ENCODE results near the gene MYO1E.

Gene MYO1E

DNA sequence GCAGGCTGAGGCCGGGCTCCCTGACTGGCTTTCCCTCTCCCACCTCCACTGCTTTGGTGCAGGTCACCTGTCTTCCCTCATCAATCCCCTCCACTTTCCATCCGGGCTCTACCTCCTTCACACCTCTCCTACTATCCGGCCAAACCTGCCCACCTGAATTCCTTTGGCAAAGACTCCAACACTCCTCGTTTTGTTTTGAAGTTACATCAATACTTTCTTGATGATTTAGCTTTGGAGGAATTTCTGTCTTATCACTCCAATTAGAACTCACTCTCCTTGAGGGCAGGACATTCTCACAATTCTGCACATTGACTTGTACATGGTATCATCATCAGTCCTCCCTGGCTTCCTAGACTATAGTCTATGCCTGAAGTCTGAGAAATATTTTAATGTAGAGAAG is 145.7 kb downstream of the MYO1E start:
- DNase-seq (ENCODE audit: low spot score): no peak

DNA sequence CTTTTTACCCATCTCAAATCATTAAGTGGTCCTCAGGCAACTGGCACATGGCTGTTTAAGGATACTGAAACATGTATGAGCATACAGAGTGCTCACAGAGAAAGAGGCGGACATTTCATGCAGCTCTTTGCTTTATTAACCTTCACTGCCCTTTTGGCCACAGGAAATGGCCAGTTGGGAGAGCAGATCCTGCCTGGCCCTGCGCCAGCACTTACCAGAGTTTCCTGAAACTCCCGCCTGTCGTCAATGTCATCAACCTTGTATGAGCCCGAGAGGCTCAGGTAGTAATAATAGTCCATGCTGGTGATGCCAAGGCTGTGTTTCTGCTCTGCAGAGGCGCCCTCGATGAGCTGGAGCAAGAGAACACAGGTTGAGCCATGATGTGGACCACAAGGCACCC is 148.2 kb downstream of the MYO1E start:
- no peak for DNase-seq (ENCODE audit: low spot score)

DNA sequence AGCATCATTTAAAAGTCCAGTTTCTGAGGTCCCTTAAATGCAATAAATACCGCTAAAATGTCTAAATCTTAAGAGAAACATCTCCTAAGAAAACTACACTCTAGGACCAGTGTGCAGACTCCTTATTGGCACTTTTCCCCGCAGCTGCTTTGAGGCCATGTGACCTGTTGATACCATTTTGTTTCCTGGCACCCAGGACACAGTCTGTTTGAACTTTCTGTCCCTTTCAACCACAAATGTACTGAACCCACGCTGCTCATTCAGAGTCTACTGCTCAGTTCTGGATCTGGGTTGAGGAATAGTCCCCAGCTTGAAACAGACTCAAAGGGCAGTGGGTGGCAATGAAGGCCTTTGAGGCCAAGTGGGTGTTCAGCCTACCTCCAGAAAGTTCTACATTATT is 148.9 kb downstream of the MYO1E start:
- DNase-seq (ENCODE audit: low spot score): no peak

DNA sequence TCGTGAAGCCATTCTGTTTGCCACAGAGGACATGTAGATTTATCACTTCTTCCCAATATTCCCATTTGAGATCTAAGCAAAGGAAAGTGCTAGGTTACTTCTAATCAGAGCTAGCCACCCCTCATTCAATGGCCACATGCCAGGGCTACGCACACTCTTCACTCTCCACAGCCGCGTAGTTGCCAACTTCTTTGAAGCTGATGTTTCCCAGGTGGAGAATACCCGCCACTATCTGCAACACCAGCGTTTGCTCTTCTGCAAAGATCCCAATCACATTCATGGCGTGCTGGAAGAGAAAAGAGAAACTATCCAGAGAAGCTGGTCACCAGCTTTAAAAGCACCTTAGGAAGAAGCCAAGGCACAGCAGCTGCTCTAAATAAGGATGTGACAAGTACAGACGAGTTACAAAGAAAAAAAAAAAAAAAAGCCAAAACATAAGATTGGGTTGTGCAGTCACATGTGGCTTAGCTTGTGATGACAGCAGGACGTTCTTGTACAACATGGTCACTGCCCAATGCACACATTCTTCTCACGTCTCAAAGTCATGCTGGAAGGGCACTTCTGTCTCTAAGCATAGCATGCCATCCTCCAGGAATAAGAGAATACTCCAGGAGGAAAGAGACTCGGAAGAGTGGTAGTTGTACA is 149.6 kb downstream of the MYO1E start:
- no peak for DNase-seq (ENCODE audit: low spot score)

DNA sequence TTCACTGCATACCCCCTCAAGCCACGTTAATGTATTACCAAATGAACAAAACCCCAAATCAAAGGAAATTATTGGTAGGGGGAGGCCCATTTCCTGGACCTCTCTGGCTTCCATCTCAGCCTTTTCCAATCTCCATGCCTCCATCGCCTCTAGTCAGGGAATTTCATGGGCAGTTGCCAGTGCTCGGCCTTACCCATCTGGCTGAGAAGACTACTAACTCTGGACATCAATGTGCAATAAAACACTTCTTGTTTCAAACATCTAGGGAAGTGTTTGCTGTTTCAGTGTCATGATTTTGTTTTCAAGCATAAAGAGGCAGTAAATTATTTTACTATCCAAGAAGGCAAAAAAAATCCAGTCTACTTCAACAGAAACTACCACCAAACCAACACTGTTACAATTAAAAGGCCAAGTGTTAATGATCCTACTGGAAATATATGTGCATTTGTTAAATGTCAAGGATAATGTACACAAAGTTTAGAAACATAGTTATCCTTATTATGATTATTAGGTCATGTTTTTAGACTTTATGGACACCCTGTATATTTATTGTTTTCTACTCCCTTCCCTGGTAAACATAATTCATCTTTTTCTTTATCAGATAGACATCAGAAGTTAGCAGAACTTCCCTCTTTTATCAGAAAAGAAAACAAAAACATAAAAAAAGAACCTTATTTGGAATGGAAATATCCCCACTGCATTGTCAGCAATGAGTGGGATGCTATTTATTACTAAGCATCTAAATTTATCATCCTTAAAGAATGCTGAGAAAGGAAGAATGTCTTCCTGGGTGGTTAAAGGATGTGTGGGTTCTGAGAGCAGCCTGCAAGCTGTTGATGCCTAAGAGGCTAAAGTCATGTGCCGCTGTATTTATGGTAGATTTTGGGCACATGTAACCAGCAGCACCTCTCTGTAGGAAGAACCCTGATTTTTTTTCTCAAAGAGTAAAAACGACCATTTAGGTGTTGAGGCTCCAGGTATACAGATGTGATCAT is 150.9 kb downstream of the MYO1E start:
- no peak for DNase-seq (ENCODE audit: low spot score)

DNA sequence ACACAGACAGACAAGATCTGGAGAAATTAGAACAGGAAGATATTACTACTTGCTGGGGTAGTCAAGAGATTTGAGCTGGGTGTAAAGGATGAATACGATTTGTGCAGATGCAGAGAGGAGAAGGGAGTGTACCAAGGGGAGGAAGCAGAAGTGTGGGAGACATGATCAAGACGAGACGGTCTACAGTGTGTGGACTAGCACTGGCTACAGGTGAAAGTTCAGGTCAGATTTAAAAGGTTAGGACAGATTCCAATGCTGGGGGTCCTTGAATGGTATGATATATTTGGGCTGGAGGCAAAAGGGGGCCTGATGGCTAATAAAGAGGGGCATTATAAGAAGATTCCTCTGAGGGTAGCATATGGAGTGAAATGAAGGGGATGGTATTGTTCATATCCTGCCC is 154.0 kb downstream of the MYO1E start:
- no peak for DNase-seq (ENCODE audit: low spot score)

DNA sequence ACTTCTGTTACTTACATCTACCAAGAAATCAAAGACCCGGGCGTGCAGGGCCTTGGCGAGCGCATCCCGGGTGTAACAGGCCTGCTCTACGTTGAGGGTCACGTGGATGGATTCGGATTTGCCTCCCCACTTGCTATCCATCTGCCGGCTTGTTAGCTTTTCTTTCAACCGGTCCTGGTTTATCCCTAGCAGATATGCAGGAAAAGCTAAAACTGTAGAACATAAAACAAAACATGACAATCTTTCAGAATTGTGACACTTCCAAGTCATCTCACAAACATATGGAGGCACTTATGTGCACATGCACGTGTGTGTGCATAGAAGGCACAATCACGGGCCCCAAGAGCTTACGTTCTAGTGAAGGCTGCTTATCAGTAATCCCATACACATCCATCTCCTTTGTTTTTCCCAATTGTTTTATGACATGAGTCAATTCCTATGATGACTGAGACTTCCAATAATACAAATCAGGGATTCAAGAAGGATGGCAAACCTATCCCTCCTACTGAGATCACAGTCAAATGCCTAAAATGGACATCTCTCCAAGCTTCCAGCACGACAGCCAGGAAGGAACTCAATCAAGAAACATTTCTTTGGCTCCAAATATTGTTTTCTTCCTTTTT is 154.7 kb downstream of the MYO1E start:
- DNase-seq (ENCODE audit: low spot score): no peak

DNA sequence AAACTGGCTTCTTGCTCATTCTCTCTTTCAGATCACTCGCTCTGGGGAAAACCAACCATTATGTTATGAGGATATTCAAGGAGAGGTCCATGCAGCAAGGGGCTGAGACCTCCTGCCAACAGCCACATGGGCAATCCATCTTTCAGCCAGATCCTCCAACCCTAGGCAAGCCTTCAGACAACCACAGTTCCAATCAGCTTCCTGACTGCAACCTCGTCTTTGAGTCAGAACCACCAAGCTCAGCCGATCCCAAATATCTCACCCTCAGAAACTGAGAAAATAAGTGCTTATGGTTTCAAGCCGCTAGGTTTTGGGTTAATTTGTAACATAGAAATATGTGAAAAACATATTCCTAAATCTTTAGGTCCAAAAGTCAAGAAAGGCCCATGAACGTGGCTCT is 155.8 kb downstream of the MYO1E start:
- DNase-seq (ENCODE audit: low spot score): no peak

DNA sequence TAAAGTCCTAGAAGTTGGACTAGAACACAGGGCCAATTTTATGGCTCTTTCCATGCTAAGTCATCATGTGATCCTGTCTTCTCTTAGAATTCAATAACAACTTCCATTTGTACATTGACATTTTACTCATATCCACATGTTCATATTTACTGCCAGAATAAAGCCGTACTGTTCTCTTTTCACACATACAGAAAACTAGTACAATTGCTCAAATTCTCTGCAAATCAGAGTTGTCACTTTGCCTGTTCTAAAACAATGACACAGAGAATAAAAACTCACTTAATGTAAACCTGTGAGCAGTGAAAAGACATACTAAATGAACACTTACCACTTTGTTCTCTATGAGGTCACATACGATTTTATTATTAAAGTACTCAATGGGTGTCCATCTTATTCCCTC is 162.5 kb downstream of the MYO1E start:
- no peak for DNase-seq (ENCODE audit: low spot score)

DNA sequence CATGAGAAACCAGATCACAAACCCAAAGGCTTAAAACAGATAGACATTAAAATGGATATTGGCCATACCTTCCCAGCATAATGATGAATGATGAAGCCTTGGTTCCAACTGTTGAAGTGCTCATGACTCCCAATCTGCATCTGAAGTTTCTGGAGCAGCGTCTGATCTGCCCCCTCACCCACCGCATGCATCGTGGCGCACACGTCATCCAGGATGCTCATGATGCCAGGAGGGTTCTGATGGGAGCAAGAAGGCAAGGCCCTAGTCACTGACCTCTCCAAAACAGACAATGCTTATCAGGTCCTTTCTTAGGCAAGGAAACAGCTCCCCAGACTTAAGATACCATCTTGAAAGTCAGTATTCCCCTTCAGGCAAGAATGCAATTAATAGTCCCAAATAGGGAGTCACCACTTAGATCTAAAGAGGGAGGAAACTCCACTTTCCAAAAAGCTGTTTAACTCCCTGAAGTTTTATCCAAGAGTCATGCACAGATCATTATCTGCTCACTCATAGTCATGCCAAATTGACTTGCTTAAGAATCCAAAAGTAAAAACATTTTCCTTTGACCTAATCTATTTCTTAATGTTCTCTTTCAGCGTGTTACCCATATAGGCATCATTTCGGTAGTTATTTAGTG is 163.9 kb downstream of the MYO1E start:
- no peak for DNase-seq (ENCODE audit: low spot score)

DNA sequence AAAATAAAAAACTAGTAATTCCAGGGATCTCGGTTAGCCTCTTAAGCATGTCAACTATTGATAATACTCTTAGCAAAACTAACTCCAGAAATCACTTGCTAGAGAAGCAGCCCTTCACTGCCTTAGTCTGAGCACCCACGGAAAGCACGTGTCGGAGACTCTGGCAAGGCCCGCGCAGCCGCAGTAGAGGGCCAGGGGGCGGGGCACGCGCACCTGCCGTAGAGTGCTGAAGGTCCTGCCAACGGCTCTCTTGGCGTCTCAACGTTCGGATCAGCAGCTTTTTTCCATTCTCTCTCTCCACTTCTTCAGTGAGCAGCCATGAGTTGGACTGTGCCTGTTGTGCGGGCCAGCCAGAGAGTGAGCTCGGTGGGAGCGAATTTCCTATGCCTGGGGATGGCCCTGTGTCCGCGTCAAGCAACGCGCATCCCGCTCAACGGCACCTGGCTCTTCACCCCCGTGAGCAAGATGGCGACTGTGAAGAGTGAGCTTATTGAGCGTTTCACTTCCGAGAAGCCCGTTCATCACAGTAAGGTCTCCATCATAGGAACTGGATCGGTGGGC is 166.0 kb downstream of the MYO1E start, which contains the start of gene LDHAL6B:
LDHAL6B (plus strand) TSS at position 221 of the 561 bp plus-strand sequence; CDS start at position 319, 98 bp downstream.
- no peak for DNase-seq (ENCODE audit: low spot score)

DNA sequence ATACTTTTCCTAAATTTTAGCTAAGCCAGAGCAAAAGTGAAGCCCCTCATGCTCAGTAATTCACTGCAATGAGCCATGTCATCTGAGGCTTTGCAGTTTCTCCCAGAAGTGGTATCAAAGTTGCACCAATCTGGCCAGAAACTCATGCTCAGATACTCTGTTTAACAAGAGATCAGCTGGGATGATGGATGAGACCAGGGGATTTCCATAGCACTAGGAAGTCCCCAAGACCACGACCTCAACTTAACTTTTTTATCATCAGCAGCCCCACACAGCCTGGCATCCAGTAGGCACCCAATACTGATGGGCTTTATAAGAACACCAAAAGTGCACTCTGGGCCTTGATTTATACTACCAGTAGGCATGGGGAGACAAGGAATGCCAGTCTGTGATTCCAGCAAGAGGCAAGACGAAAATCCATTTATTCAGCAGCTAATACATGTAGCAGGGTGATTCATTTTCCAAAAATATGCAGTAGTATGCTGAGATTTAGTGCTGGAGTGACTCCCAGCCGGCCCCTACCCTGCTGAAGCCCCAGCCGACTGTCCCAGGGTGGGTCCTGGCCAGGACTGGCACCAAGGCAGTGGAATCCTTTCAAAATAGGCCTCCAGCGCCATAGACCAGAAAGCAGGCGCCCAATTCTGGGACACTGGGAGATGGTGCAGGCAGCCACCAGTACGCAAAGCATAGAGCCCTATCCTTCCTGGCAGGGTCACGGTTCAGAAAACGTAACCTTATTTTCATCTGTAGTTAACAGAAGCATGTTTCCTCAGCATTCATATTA is 166.6 kb downstream of the MYO1E start:
- DNase-seq (ENCODE audit: low spot score): no peak

DNA sequence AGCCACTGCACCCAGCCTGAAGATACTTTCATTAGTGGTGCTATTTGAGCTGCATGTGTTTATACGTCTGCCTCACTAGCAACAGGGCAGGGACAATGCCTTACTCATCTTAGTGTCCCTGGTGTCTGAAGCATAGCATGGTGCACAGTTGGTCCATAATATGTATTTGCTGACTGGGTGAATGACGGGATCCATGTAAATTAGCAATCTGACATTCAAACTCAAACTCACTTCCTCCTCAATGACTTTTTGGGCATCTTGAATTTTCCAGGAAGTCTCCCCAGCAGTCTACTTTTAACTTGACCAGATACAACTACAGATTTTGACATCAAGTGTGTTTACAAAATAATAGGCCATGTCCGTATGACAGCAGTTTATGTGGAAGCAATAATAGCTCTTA is 169.0 kb downstream of the MYO1E start:
- no peak for DNase-seq (ENCODE audit: low spot score)

DNA sequence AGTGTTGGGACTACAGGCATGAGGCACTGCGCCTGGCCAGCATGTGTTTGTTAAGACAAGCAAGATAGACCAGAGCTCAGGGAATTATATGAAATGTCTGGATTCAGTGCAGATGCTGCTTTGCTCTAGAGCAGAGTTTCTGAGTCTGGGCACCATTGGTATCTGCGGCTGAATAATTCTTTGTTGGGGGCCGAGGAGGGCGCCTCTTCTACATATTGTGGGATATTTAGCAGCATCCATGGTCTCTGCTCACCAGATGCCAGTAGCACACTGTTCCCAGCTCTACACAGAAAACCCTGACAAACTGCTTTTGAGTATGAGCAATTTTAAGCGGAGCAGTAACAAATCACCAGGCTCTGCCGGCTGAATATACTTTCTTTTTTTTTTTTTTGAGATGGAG is 169.7 kb downstream of the MYO1E start:
- DNase-seq (ENCODE audit: low spot score): no peak

DNA sequence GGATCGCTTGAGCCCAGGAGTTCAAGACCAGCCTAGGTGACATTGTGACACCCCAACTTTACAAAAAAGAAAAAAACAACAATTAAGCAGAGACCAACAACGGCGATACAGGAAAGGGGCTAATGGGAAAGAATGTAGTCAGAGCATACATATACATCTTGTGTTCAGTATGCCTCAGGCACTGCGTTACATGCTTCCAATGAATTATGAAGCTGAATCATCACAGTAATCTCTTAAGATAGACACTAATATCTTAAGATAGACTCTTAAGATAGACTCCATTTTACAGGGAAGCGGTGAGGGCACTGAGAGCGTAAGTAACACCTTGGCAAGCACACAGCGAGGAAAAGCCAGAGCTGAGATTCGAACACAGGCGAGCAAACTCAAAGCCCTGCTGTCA is 172.1 kb downstream of the MYO1E start:
- DNase-seq (ENCODE audit: low spot score): no peak

DNA sequence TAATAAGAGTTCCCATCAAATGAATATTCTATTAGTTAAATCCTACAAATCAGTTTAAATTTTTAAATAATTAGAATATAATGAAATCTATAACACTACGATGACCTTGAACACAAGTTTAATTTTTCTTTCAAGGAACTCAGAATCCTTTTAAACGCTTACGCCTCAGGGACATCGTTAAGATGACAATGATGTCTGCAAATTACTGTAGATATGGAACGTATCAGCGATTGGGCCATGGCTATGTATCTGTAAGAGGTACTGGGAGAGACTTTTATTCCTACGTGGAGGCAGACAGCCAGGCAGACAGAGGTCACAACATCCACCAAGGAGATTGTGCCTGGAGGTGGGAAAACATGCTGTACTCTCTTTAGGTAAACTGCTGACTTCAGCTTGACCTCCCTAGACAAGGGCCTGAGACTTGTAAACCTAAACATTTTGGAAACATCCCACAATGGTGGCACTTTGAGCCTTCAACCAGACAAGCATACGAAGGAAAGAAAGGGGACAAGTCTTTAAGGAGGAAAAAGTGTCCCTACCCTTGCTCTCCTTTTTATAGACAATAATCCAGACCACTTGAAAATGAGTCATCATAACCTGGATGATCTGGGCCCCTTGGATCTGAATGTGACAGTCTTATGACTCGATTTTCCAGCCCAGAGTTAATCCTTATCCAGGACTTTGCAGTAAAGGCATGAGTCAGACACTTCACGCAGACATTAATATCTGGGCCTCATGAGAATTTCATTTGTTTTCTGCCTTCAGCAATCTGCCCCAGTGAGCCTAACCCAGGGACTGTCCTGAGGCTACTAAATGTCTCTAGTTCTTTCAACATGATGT is 172.8 kb downstream of the MYO1E start:
- DNase-seq (ENCODE audit: low spot score): no peak

DNA sequence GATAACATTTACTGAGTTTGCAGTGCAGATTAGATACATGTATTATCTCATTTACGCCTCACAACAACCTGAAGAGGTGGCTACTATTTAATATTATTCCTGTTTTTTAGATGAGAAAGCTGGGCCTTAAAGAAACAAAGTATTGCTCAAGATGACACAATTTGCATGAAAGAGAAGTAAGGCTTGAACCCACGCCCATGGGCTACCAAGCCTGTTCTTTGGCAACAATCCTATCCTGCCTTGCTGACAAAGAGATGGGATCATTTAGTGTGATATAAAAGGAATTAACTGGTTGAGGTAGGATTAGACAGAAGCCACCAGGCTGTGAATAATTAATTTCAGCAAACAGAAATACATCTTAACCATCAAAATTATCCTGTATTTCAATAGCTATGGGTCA is 175.2 kb downstream of the MYO1E start:
- no peak for DNase-seq (ENCODE audit: low spot score)

DNA sequence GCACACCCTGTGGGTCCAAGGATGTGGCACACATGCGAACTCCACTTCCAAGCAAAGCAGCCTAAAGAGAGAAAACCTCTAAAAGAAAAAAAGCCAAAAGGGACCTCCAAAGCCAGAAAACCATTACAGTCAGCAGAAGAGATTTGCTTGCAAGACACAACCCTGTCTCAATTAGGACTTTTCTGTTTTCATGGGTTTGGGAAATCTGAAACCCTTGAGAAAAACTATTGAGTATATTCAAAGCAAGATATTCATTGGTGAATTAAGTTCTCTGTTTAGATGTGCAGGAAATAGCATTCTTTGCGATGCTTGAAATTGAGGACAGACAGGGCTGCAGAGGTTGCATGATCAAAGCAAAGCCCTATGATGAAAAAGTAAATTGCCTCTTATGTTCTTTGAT is 176.3 kb downstream of the MYO1E start:
- no peak for DNase-seq (ENCODE audit: low spot score)

DNA sequence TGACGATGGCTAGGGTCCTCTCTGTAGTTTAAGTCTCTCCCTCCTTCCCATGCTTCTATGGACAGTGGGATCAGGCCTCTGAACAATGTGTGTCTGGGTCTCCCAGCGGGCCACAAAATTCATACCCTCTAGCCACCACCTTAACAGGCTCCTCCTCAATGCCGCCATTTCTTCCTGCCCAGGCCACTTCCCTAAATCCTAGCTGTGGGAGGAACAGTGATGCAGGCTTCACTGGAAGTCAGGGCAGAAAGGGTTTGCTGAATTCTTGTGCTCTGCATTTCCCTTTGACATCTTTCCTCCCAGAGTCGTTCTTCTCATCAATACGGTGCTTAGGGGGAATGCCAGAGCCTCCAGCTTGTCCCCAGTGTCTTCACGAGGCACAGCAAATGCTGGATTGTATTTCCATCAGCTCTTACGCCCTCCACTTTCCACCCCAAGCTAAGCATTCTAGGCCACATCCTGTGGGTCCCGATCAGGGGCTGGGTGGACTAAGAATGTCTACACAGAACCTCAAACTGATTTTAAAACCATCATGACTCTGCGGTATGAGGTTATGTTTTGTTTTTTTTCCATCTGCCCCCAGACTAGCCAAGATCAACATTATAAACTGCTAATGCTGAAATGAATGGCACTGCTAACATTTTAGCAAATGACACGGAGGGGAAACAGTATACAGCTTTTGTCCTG is 177.9 kb downstream of the MYO1E start:
- no peak for DNase-seq (ENCODE audit: low spot score)

DNA sequence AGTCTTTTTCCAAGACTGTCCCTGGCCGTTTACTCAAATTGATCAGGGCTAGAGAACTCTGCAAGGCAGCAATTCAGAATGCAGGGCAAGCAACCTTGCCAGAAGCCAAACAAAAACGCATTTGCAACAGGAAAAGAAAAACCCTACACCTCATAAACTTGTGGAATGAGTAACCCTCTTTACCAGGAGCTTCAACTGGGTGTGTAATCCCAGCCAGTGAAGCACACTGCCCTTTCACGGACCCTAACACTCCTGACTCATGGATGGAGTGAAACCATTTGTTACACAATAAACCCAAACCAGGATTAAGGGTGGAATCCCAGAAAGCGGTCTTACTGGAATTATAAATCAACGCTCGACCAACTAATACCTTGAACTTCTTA is 180.8 kb downstream of the MYO1E start:
- no peak for DNase-seq (ENCODE audit: low spot score)
